Glomerular visceral epithelial cell (primary cell): ENCODE measurements around the gene PBOV1.
"Not testable (repeated sequence)": the region's sequence is repeated elsewhere in the genome, so short reads cannot be mapped to it uniquely, and the experiment has no call there.

ENCODE experiments used
- DNase-seq: peaks from one replicate; pipeline ENCODE4 v3.0.0-alpha.2; 2016; ENCODE audit errors: extremely low spot score

PBOV1 gene

GRCh38 chr6:138238368-138238767 is 20.1 kb upstream of the PBOV1 start:
- DNase-seq: no peak

DNA sequence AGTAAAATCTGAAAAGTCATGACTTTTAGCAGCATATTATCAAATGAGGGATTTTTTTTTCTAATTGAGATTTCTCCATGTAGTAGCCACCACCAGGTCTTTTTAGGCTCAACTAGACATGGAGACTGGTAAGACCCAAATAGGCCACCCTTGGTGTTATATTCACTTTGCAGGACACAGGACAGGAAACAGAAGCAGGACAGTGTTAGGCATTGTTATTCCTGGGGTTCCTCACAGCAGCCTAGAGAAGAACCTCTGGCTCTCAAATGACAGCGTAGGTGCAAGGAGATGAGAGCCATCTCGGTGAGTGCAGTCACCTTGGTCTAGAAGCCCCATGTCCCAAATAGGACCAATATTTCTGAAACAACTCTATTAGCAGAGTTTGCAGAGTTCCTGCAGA is 19.2 kb upstream of the PBOV1 start:
- no peak for DNase-seq

DNA sequence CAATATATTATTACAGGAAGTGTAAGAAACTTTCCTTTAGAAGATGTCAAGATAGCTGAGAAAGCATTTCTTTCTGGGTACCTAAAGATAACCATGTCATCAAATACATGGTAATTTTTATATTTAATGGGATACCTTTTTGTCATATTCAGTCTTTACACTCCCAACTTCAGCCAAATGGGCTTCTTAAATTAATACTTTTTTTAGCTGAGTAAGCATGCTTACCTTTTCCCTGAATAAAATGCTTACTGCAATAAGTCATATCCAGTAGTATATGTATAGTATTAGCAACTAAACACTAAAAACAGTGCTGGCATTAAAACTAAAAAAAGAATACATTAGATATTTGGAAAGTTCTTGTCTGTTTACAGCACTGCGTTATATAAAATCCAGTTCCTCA is 17.4 kb upstream of the PBOV1 start:
- no peak for DNase-seq

- DNase-seq: no peak
Observed at GRCh38 chr6:138235205-138235604, 16.9 kb upstream of the PBOV1 start.

GRCh38 chr6:138234363-138234762 is 16.1 kb upstream of the PBOV1 start:
- DNase-seq: no peak

DNA sequence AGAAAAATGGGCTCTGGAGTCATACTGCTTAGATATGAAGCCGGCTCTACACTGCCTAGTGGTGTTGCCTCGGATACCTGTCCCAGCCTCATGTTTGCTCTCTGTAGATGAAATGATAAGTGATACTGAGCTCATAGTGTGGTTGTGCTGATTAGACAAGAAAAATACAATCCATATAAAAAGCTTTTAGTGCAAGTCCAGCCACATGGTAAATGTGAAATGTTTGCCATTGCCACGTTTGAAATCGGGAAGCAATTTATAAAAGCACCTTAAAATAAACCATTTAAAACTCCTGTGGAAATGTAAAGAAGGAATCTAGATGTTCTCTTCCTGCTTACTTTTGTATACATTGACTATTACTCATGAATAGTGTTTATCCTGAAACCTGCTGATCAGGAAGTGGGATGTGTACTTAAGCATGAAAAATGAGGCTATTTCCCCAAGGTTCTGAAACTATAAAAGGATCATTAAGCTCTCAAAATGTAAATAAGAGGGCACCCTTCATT is 13.1 kb upstream of the PBOV1 start:
- no peak for DNase-seq

- DNase-seq: no peak
Observed at GRCh38 chr6:138230759-138231380, 12.6 kb upstream of the PBOV1 start.

- DNase-seq: no peak
Observed at GRCh38 chr6:138230221-138230620, 11.9 kb upstream of the PBOV1 start.

DNA sequence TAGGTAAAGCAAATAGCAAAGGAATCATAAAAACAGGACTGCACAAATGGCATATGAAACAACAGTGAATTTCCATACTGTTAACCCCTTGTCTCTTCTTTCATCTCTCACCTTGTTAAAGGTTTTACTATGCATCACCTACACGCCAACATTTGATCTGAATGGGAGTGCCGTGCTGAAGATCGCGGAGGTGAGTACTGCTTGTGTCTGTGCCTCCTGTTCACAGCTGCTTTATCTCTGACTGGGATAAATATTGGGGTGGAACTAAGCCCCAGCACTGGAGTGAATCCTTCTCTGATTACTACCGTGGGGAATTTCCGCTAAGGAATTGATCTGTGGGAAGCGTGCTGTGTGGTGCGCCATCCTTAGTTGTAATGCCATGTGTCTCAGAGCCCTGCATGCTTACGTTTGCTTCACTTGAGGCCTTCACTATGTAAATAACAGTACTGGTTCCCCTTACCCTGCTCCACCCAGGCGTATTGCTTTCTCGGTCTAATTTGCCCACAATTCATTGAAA is 11.4 kb upstream of the PBOV1 start:
- DNase-seq: no peak

GRCh38 chr6:138229072-138229471 is 10.8 kb upstream of the PBOV1 start:
- no peak for DNase-seq

GRCh38 chr6:138227316-138227781 is 9.1 kb upstream of the PBOV1 start:
- no peak for DNase-seq

DNA sequence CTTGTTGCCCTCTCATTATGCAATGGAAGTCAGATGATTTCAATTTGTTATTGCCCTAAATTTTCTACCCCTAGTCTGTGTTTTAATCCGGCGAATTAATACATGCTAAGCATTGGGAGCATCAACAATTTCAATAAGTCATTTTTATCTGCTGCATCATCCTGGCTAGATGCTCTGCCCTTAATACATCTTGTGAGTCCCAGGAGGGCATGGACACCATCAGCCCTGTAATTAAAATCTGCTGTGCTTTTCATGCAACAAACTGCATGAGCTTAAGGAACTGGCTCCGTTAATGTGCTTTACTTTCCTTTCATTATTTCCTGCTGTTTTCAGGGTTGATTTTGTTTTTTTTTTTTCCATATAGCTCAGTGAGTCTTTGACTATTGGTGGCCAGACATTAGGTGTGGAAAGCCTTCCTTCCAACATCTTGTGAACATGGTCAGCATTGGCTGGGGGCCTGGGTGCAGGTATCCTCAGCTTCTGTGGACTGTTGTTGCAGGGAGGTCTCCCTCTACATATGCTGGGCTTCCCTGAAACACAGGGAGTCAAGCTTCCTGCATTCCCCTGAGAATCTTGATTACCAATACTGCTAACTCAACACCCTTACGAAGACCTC is 8.5 kb upstream of the PBOV1 start:
- no peak for DNase-seq

- no peak for DNase-seq
Observed at GRCh38 chr6:138225953-138226352, 7.7 kb upstream of the PBOV1 start.

DNA sequence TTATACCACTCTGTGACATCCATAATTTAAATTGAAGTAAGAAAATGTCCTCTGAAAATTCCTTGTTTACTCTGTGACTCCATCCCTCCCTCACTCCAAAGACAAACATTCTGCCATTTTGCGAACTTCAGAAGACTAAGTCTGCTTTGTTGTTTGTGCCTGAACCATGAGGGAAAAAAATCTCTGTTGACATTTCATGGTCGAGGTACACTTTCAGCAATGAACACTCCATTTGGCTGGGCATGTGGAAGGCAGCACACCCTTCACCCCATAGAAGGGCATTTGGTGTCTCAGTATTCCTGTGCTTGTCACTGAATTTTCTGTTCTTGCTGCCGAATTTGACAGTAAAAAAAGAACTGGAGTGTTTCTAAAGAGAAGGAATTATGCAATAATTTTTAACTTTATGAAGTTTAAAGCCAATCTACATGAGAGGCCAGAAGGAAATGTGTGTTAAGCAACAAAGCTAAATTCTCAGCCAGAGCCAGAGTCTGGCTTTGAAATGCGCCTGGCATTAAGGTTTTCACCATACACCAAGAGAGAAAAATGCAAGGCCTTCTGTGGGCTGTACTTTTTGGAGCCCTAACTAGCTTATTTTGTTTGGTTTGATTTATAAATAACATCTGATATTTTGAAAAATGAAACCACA is 4.7 kb upstream of the PBOV1 start:
- DNase-seq: no peak

DNA sequence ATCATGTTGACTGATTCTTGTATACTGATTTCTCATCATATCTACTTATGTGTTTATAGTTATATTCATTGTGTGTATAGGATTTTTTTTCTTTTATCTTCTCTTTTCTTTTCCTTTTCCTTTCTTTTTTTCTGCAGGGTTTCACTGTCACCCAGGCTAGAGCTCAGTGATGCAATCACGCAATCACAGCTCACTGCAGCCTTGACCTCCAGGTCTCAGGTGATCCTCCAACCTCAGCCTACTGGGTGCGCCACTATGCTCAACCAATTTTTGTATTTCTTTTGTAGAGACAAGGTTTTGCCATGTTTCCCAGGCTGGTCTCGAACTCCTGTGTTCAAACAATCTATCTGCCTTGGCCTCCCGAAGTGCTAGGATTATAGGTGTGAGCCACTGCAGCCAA is 1.6 kb upstream of the PBOV1 start:
- DNase-seq: no peak

DNA sequence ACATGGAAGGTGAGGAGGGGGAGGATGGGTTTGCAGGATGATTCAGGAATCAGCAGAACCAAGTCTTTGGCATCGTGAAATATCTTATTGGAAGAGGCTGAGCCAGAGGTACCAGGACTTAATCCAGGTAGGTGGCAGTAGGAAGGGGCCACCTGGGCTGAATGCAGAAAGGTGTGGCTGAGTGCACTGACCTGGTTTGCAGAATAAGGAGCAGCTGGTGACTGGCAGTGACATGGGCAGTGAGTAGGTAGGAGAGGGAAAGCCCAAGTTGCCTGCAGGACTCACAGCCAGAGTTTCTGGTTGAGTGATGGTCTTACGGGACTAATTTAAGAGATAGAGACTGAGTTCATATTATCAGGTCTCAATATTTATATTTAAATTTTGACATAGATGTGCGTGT is 1.1 kb upstream of the PBOV1 start:
- DNase-seq: no peak

GRCh38 chr6:138215093-138215782 is 3.1 kb downstream of the PBOV1 start:
- DNase-seq: no peak

DNA sequence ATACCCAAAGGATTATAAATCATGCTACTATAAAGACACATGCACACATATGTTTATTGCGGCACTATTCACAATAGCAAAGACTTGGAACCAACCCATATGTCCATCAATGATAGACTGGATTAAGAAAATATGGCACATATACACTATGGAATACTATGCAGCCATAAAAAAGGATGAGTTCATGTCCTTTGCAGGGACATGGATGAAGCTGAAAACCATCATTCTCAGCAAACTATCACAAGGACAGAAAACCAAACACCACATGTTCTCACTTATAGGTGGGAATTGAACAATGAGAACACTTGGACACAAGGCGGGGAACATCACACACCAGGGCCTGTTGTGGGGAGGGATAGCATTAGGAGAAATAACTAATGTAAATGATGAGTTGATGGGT is 5.8 kb downstream of the PBOV1 start:
- not testable (repeated sequence) for DNase-seq

DNA sequence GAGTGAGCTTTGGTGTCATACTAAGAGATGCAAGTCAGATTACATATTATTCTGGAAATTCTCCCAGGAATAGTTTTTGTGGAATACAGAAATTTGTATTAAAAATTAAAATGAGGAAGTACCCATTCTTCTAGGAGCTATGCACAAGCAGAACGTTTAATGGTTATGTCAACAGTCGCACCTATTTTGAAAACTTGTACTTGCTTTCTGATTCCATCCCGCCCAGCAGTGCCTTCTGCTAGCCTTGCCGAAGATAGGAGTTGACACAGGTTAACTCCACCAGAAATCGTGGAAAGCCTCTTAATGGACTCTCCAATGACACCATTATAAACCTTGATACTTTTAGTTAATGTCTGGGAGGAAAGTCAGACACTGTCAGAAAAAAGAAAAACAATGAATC is 6.7 kb downstream of the PBOV1 start:
- no peak for DNase-seq

GRCh38 chr6:138211048-138211581 is 7.2 kb downstream of the PBOV1 start:
- DNase-seq: no peak

GRCh38 chr6:138206862-138207261 is 11.4 kb downstream of the PBOV1 start:
- no peak for DNase-seq
